K562 (cell line): Measurements from ENCODE around the gene TREH. TPM values are rescaled to one million over a fixed set of nuclear protein-coding genes. Genes with fewer than 3 reads are reported as not detected.
"Not testable (repeated sequence)": the region's sequence is repeated elsewhere in the genome, so short reads cannot be mapped to it uniquely, and the experiment has no call there.

Experiments used
- ATAC-seq: fragments of 200-7000 bp; cut with Tn5 transposase; 3 replicates; pipeline ENCODE4 v1.9.1; 2020; ENCODE audit warnings: moderate library complexity
- BruUV-seq: library from RNA; stranded (reverse); fragments of 400-500 nt; replicated peaks from 2 replicates; lab custom pipeline; 2021; lab: Mats Ljungman, UMichigan
- CTCF ChIA-PET: fragments of 300-600 bp; formaldehyde crosslinking; extraction: SDS; loops from one replicate; lab custom pipeline; 2021; ENCODE audit warnings: low intra/inter-chr PET ratio; lab: Yijun Ruan, JAX
- POLR2A ChIA-PET: fragments of 300-600, 350-650 bp; sonication (Branson Sonifier 250); formaldehyde crosslinking; extraction: SDS; loops from one replicate; lab custom pipeline; 2021; ENCODE audit warnings: antibody characterized with exemption, inconsistent platforms; lab: Yijun Ruan, JAX
- DNase-seq, 4 experiments: peaks; one replicate each; pipeline versions ENCODE4 v3.0.0 to v3.0.0-alpha.2; 2011 to 2018; ENCODE audit warnings: low spot score in 3 of 4, mixed read lengths in 3 of 4; ENCODE audit errors: extremely low read depth in 1 of 4
- FAIRE-seq: peaks from 2 replicates; lab custom pipeline; 2011; peaks lifted over from hg19 to GRCh38; lab: Jason Lieb, UNC
- H2AFZ ChIP-seq: 2 replicates; pipeline ENCODE4 v1.6.0; 2011; ENCODE audit warnings: low read depth, low read length, control low read depth, inconsistent platforms
- H3K27ac ChIP-seq: fragments of 200-600 bp; 3 replicates; pipeline ENCODE4 v1.8.0; 2011; ENCODE audit warnings: low read depth, mild to moderate bottlenecking, control low read depth, inconsistent platforms, low read length, moderate library complexity, mixed read lengths; ENCODE audit errors: extremely low read depth
- H3K27me3 ChIP-seq, 2 experiments: fragments of 300-600 bp in 1 of 2; 2 replicates in 1 of 2; 3 replicates in 1 of 2; pipeline versions ENCODE4 v1.6.0 to v1.8.0; 2011; ENCODE audit warnings: inconsistent platforms in 2 of 2, low read length in 2 of 2, mild to moderate bottlenecking in 1 of 2, mixed read lengths in 1 of 2, moderate library complexity in 1 of 2; ENCODE audit not compliant: control insufficient read depth in 2 of 2, insufficient read depth in 2 of 2
- H3K36me3 ChIP-seq: fragments of 300-600 bp; 3 replicates; pipeline ENCODE4 v1.8.0; 2011; ENCODE audit warnings: mild to moderate bottlenecking, low read length, inconsistent platforms; ENCODE audit not compliant: control insufficient read depth, insufficient read depth
- H3K4me1 ChIP-seq, 2 experiments: fragments of 200-600 bp in 1 of 2; replicated peaks in 1 of 2; 2 replicates in 1 of 2; 3 replicates in 1 of 2; pipeline versions ENCODE4 v1.5.1 to v1.8.0; 2011; ENCODE audit warnings: inconsistent platforms in 2 of 2, low read length in 2 of 2, mild to moderate bottlenecking in 1 of 2, mixed read lengths in 1 of 2, moderate library complexity in 1 of 2; ENCODE audit not compliant: control insufficient read depth in 2 of 2, insufficient read depth in 2 of 2
- H3K4me2 ChIP-seq: 2 replicates; pipeline ENCODE4 v1.6.1; 2011; ENCODE audit warnings: low read length, control low read depth, inconsistent platforms, mixed read lengths; ENCODE audit not compliant: insufficient read depth
- H3K4me3 ChIP-seq: fragments of 200-600 bp; sonication (generic), shearing (Covaris generic); 2 replicates; pipeline ENCODE4 v1.5.1; 2016; ENCODE audit warnings: control low read depth, inconsistent platforms
- H3K79me2 ChIP-seq: fragments of 200-600 bp; 3 replicates; pipeline ENCODE4 v1.8.0; 2011; ENCODE audit warnings: low read length, inconsistent platforms; ENCODE audit not compliant: control insufficient read depth, insufficient read depth
- H3K9ac ChIP-seq, 2 experiments: 2 replicates each; pipeline versions ENCODE4 v1.6.0 to v1.6.1; 2011; ENCODE audit warnings: low read depth in 2 of 2, low read length in 2 of 2, control low read depth in 1 of 2, inconsistent platforms in 1 of 2, mild to moderate bottlenecking in 1 of 2, mixed read lengths in 1 of 2; ENCODE audit not compliant: insufficient read depth in 1 of 2
- H3K9me1 ChIP-seq: one replicate; pipeline ENCODE4 v1.6.0; 2011; ENCODE audit warnings: inconsistent platforms, mild to moderate bottlenecking, low read length, moderate library complexity; ENCODE audit not compliant: control insufficient read depth, insufficient read depth
- H3K9me3 ChIP-seq: replicated peaks from 2 replicates; pipeline ENCODE4 v1.5.1; 2011; ENCODE audit warnings: low read depth, low read length, inconsistent platforms; ENCODE audit not compliant: control insufficient read depth, insufficient read depth
- H4K20me1 ChIP-seq: replicated peaks from 2 replicates; pipeline ENCODE4 v1.6.1; 2011; ENCODE audit warnings: low read length, inconsistent platforms, mixed read lengths; ENCODE audit not compliant: control insufficient read depth, insufficient read depth
- RAD21 ChIP-seq, 2 experiments: fragments of 250-450 bp in 1 of 2; fragments of 450-650 bp in 1 of 2; sonication (Bioruptor Pico) in 1 of 2; formaldehyde crosslinking in 1 of 2; IDR thresholded peaks in 1 of 2; conservative IDR thresholded peaks in 1 of 2; 2 replicates each; pipeline versions ENCODE4 v1.4.0 to v1.8.0; 2020 to 2022; ENCODE audit warnings: mild to moderate bottlenecking in 2 of 2, moderate library complexity in 1 of 2
- ZNF134 ChIP-seq: fragments of 250-450 bp; sonication (Bioruptor Pico); conservative IDR thresholded peaks from 2 replicates; pipeline ENCODE4 v1.4.0; 2020
- WGBS: fragments of 100-300 bp; shearing (Covaris generic); methylation state at CpG from one replicate; pipeline ENCODE4 v1.1.6; 2016; ENCODE audit warnings: low coverage, mixed read lengths; ENCODE audit not compliant: insufficient coverage; ENCODE audit errors: missing lambda C conversion rate; 5-methylcytosine and 5-hydroxymethylcytosine counted together
- in situ Hi-C: fragments of 300-500 bp; cut with MboI; formaldehyde crosslinking; loops from 4 replicates; pipeline ENCODE4 v1.15.0; 2018; ENCODE audit warnings: inconsistent platforms, mixed read lengths
- intact Hi-C: fragments of 100-400 bp; cut with micrococcal nuclease; formaldehyde crosslinking; loops from 2 replicates; pipeline ENCODE4 v1.14.2; 2022
- polyA plus RNA-seq, 8 experiments: library from polyadenylated mRNA; depleted of rRNA in 4 of 8; stranded (reverse) in 5 of 8; unstranded in 3 of 8; fragments of >200 nt; fragmentation: Nextera tagmentation in 2 of 8; fragmentation: Illumina TruSeq in 1 of 8; extraction: Ambion mirVana in 2 of 8; extraction: Trizol in 1 of 8; gene quantifications; 2 replicates each; pipeline versions ENCODE4 v1.2.1 to v1.2.3, GENCODE V29; 2011 to 2014; ENCODE audit warnings: inconsistent platforms in 1 of 8, missing spikeins in 1 of 8
- total RNA-seq, 7 experiments: library from RNA; depleted of rRNA in 6 of 7; stranded (reverse); fragments of >200 nt in 6 of 7; fragmentation: Illumina TruSeq in 2 of 7; extraction: Trizol in 2 of 7; gene quantifications; 2 replicates each; pipeline versions ENCODE4 v1.2.1 to v1.2.3, GENCODE V29; 2011 to 2021; ENCODE audit warnings: low replicate concordance in 1 of 7
- TF ChIP-seq, protein P1 (sequence below): sonication (generic); formaldehyde crosslinking; IDR thresholded peaks from 2 replicates; pipeline ENCODE4 v1.8.0; 2022; ENCODE audit warnings: missing genetic modification reagents, mild to moderate bottlenecking, moderate library complexity, borderline replicate concordance
- TF ChIP-seq, protein P2 (sequence below), 2 experiments: fragments of 450-650 bp; formaldehyde crosslinking in 1 of 2; IDR thresholded peaks; 2 replicates each; pipeline versions ENCODE4 v1.4.0 to v1.6.1; 2014 to 2020; ENCODE audit warnings: mild to moderate bottlenecking in 2 of 2, borderline replicate concordance in 1 of 2, low read depth in 1 of 2

Gene TREH
- total and polyA plus RNA-seq, 9 of the 15 experiments (the other 6 are each of a cell fraction or from before 2014, with no cell fraction given), result 0.09 to 0.20 (median 0.11) TPM; not detected in 6

DNA sequence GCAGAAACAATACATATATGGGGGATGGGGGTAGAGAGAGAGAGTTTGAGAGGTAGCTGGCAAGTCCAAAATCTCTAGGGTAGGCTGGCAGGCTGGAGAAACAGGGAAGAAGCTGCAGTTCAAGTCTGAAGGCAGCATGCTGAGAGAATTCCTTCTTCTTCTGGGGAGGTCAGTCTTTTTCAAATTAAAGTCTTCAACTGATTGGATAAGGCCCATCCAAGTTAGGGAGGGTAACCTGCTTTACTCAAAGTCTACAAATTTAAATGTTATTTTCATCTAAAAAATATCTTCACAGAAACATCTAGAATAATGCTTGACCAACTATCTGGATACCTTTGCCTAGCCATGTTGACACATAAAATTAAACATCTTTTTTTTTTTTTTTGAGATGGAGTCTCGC is 2.9 kb upstream of the TREH start:
- ChIA-PET POLR2A (interaction anchor here (0.6 kb wide), 1 partner anchor 212 kb away, joined by 3 read pairs; no protein-coding TSS in a partner anchor), CTCF (no interaction called here)
- Histone ChIP-seq H3K9ac (no peak overlapping the region), H3K4me2 (no peak overlapping the region), H3K9me3 (no peaks in the 10 kb centered on the region), H3K9me1 (no peaks in the 10 kb centered on the region), H2AFZ (no peak overlapping the region), H3K27me3 (no peaks in the 10 kb centered on the region), H3K36me3 (no peaks in the 10 kb centered on the region), H3K4me3 (no peak overlapping the region), H3K4me1 (peaks cover 3 to 10% of the 10 kb centered on the region in 2 experiments; a peak in 3 of 5 replicates), H3K27ac (no peak overlapping the region), H3K79me2 (no peaks in the 10 kb centered on the region), H4K20me1 (no peaks in the 10 kb centered on the region)
- in situ Hi-C loops (no loop called here), intact Hi-C loops (no loop called here)
- FAIRE-seq (no peak), DNase-seq (no peak), ATAC-seq (no peak)
- TF ChIP-seq, protein P1, sequence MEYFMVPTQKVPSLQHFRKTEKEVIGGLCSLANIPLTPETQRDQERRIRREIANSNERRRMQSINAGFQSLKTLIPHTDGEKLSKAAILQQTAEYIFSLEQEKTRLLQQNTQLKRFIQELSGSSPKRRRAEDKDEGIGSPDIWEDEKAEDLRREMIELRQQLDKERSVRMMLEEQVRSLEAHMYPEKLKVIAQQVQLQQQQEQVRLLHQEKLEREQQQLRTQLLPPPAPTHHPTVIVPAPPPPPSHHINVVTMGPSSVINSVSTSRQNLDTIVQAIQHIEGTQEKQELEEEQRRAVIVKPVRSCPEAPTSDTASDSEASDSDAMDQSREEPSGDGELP (CRISPR knock-in tag), result no peak
- TF ChIP-seq ZNF134 (CRISPR knock-in tag), result peak; percentile 84
- 13% methylated on average over 1 of the region's 1 CpG for WGBS
- no TSS peak for BruUV-seq

DNA sequence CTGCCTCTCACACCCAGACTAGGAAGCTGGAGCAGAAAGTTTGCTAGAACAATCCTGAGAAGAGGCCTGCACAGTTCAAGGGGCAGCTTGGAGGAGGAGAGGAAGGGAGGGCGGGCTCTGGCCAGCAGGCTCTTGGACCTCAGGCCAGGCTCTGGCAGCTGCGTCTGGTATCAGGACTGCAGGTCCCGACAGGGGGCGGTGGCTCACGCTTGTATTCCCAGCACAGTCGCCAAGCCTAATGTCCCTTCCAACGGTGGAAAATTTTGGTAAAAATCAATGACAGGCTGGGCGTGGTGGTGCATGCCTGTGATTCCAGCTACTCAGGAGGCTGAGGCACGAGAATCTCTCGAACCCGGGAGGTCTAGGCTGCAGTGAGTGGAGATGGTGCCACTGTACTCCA is 542 bp downstream of the TREH start:
- ATAC-seq, result peak; percentile 99
- intact Hi-C loops, H3K27me3 ChIP-seq, BruUV-seq, H3K79me2 ChIP-seq, H3K4me3 ChIP-seq, H3K9me3 ChIP-seq, H4K20me1 ChIP-seq, H3K9me1 ChIP-seq, H3K27ac ChIP-seq, H3K36me3 ChIP-seq, H3K4me1 ChIP-seq, in situ Hi-C loops: not testable (repeated sequence)
- peak; percentile 39 to 74 (median 48) for DNase-seq
- Histone ChIP-seq H3K9ac (peak overlapping the region in 1 of 2 experiments; percentile 61; a peak in 1 of 4 replicates), H2AFZ (peak overlapping the region; percentile 89), H3K4me2 (peak overlapping the region; percentile 61)
- FAIRE-seq, result peak; percentile 83
- 2% methylated on average over 11 of the region's 11 CpGs for WGBS
- ChIA-PET POLR2A (interaction anchor here (0.7 to 1.8 kb wide), 3 partner anchors 10 to 18 kb away, joined by 3 to 6 read pairs (median 5); no protein-coding TSS in a partner anchor), CTCF (interaction anchor here (0.6 kb wide), 1 partner anchor 1904 kb away, joined by 3 read pairs; no protein-coding TSS in a partner anchor)
- TF ChIP-seq RAD21 (CRISPR knock-in tag; conservative IDR thresholded peaks at IDR 0.05 in 1 of 2, IDR thresholded peaks at IDR 0.05 in 1 of 2), result peak; percentile 21 to 55; a peak in 3 of 4 replicates
- TF ChIP-seq, protein P2, sequence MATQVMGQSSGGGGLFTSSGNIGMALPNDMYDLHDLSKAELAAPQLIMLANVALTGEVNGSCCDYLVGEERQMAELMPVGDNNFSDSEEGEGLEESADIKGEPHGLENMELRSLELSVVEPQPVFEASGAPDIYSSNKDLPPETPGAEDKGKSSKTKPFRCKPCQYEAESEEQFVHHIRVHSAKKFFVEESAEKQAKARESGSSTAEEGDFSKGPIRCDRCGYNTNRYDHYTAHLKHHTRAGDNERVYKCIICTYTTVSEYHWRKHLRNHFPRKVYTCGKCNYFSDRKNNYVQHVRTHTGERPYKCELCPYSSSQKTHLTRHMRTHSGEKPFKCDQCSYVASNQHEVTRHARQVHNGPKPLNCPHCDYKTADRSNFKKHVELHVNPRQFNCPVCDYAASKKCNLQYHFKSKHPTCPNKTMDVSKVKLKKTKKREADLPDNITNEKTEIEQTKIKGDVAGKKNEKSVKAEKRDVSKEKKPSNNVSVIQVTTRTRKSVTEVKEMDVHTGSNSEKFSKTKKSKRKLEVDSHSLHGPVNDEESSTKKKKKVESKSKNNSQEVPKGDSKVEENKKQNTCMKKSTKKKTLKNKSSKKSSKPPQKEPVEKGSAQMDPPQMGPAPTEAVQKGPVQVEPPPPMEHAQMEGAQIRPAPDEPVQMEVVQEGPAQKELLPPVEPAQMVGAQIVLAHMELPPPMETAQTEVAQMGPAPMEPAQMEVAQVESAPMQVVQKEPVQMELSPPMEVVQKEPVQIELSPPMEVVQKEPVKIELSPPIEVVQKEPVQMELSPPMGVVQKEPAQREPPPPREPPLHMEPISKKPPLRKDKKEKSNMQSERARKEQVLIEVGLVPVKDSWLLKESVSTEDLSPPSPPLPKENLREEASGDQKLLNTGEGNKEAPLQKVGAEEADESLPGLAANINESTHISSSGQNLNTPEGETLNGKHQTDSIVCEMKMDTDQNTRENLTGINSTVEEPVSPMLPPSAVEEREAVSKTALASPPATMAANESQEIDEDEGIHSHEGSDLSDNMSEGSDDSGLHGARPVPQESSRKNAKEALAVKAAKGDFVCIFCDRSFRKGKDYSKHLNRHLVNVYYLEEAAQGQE (IDR thresholded peaks at IDR 0.05; ENCODE audit: borderline replicate concordance), result peak; percentile 15; the same call in 1 of the 2 replicates
- TF ChIP-seq, protein P2 (CRISPR knock-in tag; IDR thresholded peaks at IDR 0.05; ENCODE audit: low read depth), result 0 out of 2 replicates have a peak, but pooled peaks have one; percentile 20
